Kasumi-1 (cell line): ENCODE results near the gene KLHL26.

Experiments used
- DNase-seq, 2 experiments: peaks; one replicate each; lab custom pipeline; 2025; lab: John Stamatoyannopoulos, UW

KLHL26 gene

GRCh38 chr19:18713550-18714117 lies 76.8 kb downstream of the KLHL26 start:
- DNase-seq = no peak

- no peak for DNase-seq
Measured at GRCh38 chr19:18715416-18715815, 78.6 kb downstream of the KLHL26 start.

- DNase-seq = no peak
Measured at GRCh38 chr19:18716857-18717256, 80.0 kb downstream of the KLHL26 start.

- no peak for DNase-seq
Measured at GRCh38 chr19:18717601-18718000, 80.8 kb downstream of the KLHL26 start.

GRCh38 chr19:18718015-18718526 lies 81.2 kb downstream of the KLHL26 start:
- peak in 1 of 2 experiments; percentile 1 for DNase-seq

- DNase-seq = no peak
Measured at GRCh38 chr19:18718846-18719458, 82.1 kb downstream of the KLHL26 start.

GRCh38 chr19:18719541-18719940 lies 82.7 kb downstream of the KLHL26 start:
- DNase-seq = no peak
